ENCODE measurements around the gene ATP8A1.

The ATP8A1 gene

GRCh38 chr4:42515156-42515884, 141.6 kb downstream of the ATP8A1 start:
- peak overlapping the region; percentile 21; the same call in 1 of the 2 replicates for H3K4me2 ChIP-seq (ENCODE audit: low read length)
- no peak overlapping the region for H3K27ac ChIP-seq (ENCODE audit: low read depth, low read length)
- H3K4me3 ChIP-seq (ENCODE audit: low read length) = no peak overlapping the region
- peaks cover 10% of the 10 kb centered on the region for H3K4me1 ChIP-seq (ENCODE audit: control insufficient read depth, low read length)
- peaks cover 20% of the 10 kb centered on the region for H3K36me3 ChIP-seq (ENCODE audit: control insufficient read depth, low read length)
- peaks cover 3% of the 10 kb centered on the region for H3F3A ChIP-seq (ENCODE audit: control insufficient read depth, insufficient read depth)
- TF ChIP-seq, protein P1, sequence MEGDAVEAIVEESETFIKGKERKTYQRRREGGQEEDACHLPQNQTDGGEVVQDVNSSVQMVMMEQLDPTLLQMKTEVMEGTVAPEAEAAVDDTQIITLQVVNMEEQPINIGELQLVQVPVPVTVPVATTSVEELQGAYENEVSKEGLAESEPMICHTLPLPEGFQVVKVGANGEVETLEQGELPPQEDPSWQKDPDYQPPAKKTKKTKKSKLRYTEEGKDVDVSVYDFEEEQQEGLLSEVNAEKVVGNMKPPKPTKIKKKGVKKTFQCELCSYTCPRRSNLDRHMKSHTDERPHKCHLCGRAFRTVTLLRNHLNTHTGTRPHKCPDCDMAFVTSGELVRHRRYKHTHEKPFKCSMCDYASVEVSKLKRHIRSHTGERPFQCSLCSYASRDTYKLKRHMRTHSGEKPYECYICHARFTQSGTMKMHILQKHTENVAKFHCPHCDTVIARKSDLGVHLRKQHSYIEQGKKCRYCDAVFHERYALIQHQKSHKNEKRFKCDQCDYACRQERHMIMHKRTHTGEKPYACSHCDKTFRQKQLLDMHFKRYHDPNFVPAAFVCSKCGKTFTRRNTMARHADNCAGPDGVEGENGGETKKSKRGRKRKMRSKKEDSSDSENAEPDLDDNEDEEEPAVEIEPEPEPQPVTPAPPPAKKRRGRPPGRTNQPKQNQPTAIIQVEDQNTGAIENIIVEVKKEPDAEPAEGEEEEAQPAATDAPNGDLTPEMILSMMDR (IDR thresholded peaks at IDR 0.05; ENCODE audit: low read depth, low read length, poor library complexity, severe bottlenecking) = no peak
- TF ChIP-seq EZH2phosphoT487 (IDR thresholded peaks at IDR 0.05; ENCODE audit: borderline replicate concordance, low read length) = no peak
- no peaks in the 10 kb centered on the region for H3K27me3 ChIP-seq (ENCODE audit: control insufficient read depth, low read length)
- H3K9me3 ChIP-seq (ENCODE audit: control insufficient read depth, insufficient read depth, low read length) = no peaks in the 10 kb centered on the region
- H4K20me1 ChIP-seq (ENCODE audit: control insufficient read depth, insufficient read depth, low read depth, low read length) = no peaks in the 10 kb centered on the region
- no peaks in the 10 kb centered on the region for H3K79me2 ChIP-seq (ENCODE audit: control insufficient read depth, low read length)
- H3K9me2 ChIP-seq (replicated peaks; ENCODE audit: control insufficient read depth, low read length) = no peaks in the 10 kb centered on the region

GRCh38 chr4:42513748-42514492, 143.0 kb downstream of the ATP8A1 start:
- Histone ChIP-seq H3K36me3 (ENCODE audit: control insufficient read depth, low read length) (peaks cover 13% of the 10 kb centered on the region), H3K9me2 (replicated peaks; ENCODE audit: control insufficient read depth, low read length) (no peaks in the 10 kb centered on the region), H4K20me1 (ENCODE audit: control insufficient read depth, insufficient read depth, low read depth, low read length) (no peaks in the 10 kb centered on the region), H3K4me2 (ENCODE audit: low read length) (no peak overlapping the region), H3K4me3 (ENCODE audit: low read length) (no peak overlapping the region), H3K4me1 (ENCODE audit: control insufficient read depth, low read length) (peaks cover 10% of the 10 kb centered on the region), H3K9me3 (ENCODE audit: control insufficient read depth, insufficient read depth, low read length) (no peaks in the 10 kb centered on the region), H3K27me3 (ENCODE audit: control insufficient read depth, low read length) (no peaks in the 10 kb centered on the region), H3K27ac (ENCODE audit: low read depth, low read length) (no peak overlapping the region), H3K79me2 (ENCODE audit: control insufficient read depth, low read length) (no peaks in the 10 kb centered on the region), H3F3A (ENCODE audit: control insufficient read depth, insufficient read depth) (no peaks in the 10 kb centered on the region)
- TF ChIP-seq, protein P1 (IDR thresholded peaks at IDR 0.05; ENCODE audit: low read depth, low read length, poor library complexity, severe bottlenecking) = no peak
- TF ChIP-seq EZH2phosphoT487 (IDR thresholded peaks at IDR 0.05; ENCODE audit: borderline replicate concordance, low read length) = no peak

DNA sequence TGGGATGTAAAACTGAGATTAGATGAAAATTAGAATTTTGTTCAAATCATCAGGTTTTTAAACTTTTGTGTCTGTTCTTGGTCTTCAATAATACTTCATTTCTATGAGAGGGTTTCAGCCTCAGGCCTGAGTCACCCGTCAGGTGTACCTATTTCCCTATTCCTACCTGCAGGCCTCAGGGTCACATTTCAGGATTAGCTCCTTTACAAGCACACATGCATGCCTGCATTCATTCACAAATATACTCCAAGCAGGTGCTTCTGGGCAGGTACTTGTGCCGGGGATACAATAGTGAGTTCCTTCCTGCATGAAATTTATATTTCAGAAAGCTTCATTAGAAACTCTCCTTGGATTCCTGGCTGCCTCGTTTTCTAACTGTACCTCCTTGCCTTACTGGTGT, 144.7 kb downstream of the ATP8A1 start:
- H3K79me2 ChIP-seq (ENCODE audit: control insufficient read depth, low read length) = no peaks in the 10 kb centered on the region
- no peaks in the 10 kb centered on the region for H4K20me1 ChIP-seq (ENCODE audit: control insufficient read depth, insufficient read depth, low read depth, low read length)
- H3K4me3 ChIP-seq (ENCODE audit: low read length) = no peak overlapping the region
- H3K4me2 ChIP-seq (ENCODE audit: low read length) = no peak overlapping the region
- H3K27ac ChIP-seq (ENCODE audit: low read depth, low read length) = no peak overlapping the region
- no peaks in the 10 kb centered on the region for H3K27me3 ChIP-seq (ENCODE audit: control insufficient read depth, low read length)
- peaks cover 12% of the 10 kb centered on the region for H3K36me3 ChIP-seq (ENCODE audit: control insufficient read depth, low read length)
- TF ChIP-seq EZH2phosphoT487 (IDR thresholded peaks at IDR 0.05; ENCODE audit: borderline replicate concordance, low read length) = no peak
- TF ChIP-seq, protein P1 (IDR thresholded peaks at IDR 0.05; ENCODE audit: low read depth, low read length, poor library complexity, severe bottlenecking) = no peak
- H3K4me1 ChIP-seq (ENCODE audit: control insufficient read depth, low read length) = peaks cover 10% of the 10 kb centered on the region
- H3K9me2 ChIP-seq (replicated peaks; ENCODE audit: control insufficient read depth, low read length) = no peaks in the 10 kb centered on the region
- no peaks in the 10 kb centered on the region for H3F3A ChIP-seq (ENCODE audit: control insufficient read depth, insufficient read depth)
- no peaks in the 10 kb centered on the region for H3K9me3 ChIP-seq (ENCODE audit: control insufficient read depth, insufficient read depth, low read length)
